Measurements from ENCODE around the gene NOLC1.

Gene NOLC1

DNA sequence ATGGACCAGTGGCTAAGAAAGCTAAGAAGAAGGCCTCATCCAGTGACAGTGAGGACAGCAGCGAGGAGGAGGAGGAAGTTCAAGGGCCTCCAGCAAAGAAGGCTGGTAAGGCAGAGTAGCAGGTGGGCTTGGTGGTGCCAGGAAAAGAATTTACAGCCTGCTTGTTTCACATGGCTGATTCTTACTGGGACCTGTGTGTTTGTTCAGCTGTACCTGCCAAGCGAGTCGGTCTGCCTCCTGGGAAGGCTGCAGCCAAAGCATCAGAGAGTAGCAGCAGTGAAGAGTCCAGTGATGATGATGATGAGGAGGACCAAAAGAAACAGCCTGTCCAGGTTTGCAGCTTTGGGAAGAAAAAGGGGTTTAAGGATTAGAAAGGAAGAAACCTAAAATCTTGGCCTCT is 5.0 kb downstream of the NOLC1 start:
- DNase-seq = no peak

DNA sequence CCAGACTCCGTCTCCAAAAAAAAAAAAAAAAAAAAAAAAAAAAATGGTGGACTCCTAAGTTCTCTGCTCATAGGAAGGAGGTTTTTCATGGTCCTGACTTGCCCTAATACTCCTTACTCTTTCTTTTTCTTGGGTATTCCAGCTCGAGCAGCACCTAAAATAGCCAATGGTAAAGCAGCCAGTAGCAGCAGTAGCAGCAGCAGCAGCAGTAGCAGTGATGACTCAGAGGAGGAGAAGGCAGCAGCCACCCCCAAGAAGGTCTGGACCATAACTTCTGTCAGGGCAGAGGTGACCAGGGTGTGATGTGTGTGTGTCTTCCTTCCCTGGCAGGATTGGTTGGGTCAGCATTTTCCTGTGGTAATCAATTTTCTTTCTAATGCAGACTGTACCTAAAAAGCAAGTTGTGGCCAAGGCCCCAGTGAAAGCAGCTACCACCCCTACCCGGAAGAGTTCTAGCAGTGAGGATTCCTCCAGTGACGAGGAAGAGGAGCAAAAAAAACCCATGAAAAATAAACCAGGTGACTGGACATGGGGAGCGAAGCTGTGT is 6.9 kb downstream of the NOLC1 start:
- DNase-seq = no peak

DNA sequence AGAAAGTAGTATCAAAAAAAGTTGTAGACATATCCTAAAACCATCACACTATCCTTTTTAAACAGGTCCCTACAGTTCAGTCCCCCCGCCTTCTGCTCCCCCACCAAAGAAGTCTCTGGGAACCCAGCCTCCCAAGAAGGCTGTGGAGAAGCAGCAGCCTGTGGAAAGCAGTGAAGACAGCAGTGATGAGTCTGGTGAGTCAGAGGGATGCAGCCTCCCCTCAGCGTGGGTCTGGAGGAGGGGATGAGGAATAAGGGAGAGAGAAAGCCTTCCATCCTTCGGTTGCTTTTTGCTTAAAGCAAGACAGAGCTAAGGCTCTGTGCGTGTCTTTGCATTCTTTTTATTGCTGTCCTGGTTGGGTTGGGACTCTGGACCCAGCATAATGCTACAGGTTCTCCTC is 7.6 kb downstream of the NOLC1 start:
- no peak for DNase-seq

DNA sequence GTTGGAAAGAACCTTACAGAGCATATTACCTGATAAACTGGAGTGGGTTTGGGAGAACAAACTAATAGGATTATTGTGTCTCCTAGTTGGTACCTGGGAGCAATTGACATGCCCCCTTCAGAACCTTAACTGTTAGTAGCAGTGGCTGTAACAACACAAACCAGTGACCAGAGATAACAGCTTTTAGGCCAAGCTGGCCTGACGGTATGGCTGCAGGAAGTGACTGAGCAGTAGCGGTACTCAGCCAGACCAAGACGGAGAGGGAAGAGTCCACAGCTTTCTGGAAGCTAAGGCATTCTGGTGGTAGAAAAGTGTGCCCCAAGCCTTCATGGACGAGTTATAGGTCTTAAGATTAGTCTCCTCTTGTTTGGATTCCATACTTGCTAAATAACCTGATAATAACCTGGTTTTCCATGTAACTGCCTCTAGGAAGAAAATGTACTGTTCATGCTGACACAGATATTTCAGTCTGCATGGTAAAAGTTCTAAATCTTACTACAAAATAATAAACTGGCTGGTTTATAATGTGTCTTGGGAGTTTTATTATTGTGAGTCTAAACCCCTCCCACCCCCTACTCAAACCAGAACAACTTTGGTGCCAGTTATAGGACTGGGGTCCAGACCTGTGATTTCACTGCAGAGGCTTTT is 11.3 kb downstream of the NOLC1 start:
- DNase-seq = no peak

DNA sequence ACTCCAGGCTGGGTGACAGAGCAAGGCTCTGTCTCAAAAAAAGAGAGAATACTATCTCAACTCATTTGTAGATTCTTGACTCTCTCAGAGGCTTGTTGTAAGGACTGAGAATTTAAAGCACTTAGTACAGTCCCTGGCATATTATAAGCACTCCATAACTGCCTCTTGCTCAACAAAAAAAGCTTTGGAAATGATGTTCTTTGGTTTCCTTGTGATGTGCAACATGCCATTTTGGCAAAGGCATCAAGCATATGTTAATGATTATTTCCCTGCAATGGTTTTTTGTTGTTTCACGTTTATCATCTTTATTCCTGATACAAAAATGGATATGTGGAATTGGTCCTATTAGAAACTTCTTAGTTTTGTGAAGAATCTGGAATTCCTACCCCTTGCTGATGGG is 15.7 kb downstream of the NOLC1 start:
- DNase-seq = no peak

DNA sequence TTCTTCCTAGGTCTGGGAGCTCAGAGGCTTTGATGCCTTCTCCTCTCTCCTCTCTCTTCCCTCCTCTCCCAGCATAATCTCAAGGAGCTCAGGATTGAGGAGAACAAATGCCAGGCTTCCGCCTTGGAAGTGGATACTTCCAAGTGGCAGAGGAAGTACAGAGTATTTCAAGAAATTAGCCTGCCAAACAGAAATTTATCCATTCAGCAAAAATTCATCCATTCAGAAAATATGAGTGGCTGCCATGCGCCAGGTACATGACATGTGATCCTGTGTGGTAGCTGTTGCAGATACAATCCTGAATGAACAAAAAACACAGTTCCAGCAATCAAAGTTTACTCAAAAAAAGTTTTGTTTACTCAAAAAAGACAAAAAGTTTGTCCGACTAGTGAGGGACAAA is 18.4 kb downstream of the NOLC1 start:
- no peak for DNase-seq

DNA sequence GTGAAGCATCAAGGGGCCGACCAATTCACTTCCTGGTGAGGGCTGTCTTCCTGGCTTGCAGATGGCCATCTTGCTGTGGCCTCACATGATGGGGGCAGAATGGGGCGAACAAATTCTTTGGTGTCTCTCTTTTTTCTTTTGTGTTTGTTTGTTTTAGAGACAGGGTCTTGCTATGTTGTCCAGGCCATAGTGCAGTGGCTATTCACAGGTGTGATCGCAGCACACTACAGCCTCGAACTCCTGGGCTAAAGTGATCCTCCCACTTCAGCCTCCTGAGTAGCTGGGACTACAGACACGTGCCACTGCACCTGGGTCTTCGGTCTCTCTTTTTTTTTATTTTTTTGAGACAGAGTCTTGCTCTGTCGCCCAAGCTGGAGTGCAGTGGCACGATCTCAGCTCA is 20.1 kb downstream of the NOLC1 start:
- no peak for DNase-seq

DNA sequence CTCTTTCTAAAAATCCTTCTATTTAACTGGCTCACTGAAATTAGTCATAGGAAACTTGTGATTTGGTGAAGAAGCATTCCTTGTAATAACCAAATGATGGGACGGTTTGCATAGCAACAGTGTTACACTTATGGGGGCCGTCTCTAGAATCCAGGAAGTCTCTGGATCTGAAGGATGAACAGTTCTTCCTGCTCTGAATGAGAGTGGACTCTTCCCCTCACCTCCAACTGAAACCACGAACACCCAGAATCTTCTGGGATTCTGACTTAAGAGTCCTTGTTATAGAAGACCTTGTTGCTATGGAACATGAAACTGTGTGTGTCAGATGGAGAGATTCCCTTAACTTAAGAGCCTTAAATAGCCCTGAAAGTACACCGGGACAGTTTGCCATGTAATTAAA is 23.2 kb downstream of the NOLC1 start:
- DNase-seq = no peak

DNA sequence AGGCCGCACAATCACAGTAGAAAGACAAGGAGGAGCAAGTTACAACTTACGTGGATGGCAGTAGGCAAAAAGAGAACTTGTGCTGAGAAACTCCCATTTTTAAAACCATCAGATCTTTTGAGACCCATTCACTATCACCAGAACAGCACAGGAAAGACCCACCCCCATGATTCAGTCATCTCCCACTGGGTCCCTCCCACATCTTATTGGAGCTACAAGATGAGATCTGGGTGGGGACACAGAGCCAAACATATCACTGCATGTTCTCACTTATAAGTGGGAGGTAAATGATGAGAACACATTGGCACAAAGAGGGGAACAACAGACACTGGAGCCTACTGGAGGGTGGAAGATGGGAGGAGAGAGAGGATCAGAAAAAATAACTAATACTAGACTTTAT is 32.4 kb downstream of the NOLC1 start:
- no peak for DNase-seq

DNA sequence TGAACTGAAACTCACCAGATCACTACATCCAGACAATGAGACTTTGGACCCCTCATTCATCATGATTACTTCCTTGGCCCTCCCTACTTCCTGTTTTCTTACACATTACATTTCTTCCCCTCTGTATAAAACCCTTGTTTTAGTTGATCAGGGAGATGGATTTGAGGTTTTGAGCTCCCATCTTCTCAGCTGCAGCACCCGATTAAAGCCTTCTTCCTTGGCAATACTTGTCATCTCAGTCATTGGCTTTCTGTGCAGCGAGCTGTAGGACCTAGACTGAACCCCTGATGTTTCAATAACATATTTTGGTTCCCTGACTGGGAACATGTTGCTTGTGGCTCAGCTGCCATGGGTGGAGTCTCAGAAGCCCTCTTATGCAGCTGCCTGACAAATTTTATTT is 33.1 kb downstream of the NOLC1 start:
- no peak for DNase-seq

DNA sequence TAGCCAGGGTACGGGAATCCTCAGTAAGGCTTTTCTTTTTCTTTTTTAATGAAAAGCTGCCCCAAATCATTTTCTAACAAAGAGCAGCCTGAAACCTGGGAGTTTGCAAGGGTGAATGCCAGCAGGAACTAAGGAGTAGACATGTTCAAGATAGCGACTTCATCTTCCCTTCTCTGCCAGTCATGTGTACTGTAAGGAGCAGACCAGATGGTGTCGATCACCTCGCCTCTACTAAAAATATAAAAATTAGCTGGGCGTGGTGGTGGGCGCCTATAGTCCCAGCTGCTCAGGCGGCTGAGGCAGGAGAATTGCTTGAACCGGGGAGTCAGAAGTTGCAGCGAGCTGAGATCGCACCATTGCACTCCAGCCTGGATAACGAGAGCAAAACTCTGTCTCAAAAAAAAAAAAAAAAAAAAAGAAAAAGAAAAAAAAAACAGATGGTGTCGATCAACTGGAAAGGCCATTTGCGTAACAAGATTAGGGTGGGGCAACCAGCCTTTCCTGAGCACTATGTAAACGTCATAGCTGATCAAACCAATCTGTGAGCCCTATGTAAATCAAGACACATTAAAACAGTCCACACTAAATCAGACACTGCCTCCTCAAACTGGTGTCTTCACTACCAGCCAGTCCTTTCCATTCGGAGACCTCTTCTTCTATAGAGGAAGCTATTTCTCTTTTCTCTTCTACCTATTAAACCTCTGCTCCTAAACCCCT is 33.8 kb downstream of the NOLC1 start:
- DNase-seq = no peak

DNA sequence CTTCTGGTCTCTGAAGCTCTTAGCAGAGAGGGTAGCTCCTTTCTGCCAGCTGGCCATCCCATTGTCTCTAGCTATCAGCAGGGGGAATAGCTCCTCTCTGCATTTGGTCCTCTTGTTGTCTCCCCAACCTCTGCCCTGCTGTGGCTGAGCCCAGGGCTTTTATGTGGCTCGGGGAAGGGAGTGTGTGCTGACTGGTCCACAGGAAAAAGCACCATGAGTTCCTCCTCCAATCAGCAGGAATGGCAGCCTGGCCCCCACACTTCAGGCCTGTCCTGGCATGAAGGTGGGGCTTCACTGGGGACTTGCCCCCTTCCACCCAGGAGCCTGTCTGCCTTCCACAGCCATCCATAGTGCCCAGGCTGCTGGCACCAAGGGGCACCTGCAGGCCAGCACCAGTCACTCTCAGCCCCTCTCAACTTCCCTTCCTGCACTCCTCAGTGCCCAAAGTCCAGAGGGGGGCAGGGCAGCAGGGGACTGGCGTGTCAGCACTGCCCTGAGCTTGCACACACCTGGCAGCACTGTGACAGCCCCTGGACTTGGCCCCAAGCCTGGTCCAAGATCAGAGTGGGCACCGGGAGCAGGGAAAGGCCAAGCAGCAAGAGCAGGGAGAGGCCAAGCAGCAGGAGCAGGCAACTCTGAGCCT is 36.2 kb downstream of the NOLC1 start:
- no peak for DNase-seq

DNA sequence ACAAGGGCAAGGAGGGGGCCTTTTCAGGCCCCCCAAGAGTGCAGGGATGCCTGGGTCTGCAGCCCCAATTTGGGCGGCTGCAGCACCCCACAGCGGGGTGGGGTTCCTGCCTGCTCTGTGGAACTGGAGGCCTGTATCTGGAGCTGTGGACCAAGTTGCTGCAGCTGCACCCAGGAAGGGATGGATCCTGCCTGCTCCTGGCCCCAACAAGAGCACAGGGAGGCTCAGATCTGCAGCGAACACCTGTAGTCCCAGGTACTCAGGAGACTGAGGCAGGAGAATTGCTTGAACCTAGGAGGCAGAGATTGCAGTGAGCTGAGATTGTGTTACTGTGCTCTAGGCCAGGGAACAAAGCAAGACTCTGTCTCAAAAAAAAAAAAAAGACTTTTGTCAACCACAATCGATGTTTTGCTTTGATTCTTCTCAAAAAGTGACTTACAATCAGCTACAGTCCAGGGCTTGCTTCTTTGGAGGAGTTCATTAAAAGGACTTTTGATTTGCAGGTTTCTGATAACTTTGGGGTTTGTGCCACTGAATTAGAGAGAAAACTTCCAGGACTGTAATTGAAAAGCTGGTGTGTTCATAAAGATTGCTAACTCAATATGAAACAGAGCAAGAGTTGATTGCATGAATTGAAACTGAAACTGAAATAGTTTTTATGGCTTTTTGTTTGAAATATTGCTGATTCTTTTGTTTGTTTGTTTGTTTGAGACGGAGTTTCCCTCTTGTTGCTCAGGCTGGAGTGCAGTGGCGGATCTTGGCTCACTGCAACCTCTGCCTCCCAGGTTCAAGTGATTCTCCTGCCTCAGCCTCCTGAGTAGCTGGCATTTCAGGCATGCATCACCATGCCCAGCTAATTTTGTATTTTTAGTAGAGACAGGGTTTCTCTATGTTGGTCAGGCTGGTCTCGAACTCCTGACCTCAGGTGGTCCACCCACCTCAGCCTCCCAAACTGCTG is 37.0 kb downstream of the NOLC1 start:
- peak; percentile 9 for DNase-seq

DNA sequence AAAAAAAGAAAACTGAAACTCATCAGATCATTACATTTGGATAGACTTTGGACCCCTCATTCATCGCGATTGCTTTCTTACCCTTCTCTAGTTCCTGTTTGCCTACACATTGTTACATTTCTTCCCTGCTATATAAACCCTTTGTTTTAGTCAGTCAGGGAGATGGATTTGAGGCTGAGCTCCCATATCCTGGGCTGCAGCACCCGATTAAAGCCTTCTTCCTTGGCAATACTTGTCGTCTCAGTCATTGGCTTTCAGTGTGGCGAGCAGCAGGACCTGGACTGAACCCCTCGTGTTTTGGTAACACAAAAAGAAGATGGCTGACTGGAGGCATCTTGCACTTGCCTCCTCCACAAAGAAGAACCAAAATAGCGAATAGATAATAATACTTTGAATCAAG is 39.8 kb downstream of the NOLC1 start:
- no peak for DNase-seq

DNA sequence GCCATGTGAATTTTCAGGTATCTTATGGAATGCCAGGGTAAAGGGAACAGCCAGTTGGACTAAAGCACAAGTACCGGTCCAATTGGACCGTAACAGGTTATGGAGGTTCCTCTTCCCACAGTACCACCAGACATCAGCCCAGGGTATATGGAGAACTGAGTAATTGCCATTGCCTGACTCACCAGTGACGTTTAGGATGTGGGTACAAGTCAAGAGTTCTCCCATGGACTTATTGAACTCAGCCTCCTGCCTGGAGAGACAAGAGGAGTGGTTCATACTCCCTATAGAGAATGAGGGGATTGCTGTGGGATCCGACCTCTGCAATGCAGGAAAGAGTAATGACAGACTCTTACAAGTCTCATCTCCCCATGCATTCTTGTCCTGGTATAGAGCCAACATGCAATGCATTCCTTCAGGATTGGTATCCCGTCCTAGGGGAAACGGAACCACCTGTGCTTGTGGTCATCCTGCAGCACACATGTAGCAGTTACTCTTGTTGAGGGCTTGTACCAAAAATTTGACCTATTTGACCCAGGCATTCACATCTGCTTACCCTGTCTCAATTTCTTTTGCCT is 43.2 kb downstream of the NOLC1 start:
- DNase-seq = no peak

DNA sequence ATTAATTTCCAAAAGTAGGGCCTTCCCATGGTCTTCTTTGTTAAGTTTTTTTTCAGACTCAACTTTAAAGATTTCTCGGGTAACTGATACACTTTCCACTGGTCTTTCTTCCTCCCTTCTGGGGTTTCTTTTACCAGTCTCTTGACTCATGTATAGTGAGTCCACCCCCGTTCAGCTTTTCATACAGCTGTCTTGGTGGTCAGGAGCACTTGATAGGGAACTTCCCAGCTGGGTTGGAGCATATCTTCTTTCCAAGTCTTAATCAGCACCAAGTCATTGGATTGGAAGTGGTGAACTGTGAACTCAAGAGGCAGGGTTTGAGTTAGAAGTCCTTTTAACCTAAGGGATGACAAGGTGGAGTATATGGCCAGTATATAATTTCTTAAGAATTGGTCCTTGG is 44.7 kb downstream of the NOLC1 start:
- DNase-seq = peak; percentile 47

DNA sequence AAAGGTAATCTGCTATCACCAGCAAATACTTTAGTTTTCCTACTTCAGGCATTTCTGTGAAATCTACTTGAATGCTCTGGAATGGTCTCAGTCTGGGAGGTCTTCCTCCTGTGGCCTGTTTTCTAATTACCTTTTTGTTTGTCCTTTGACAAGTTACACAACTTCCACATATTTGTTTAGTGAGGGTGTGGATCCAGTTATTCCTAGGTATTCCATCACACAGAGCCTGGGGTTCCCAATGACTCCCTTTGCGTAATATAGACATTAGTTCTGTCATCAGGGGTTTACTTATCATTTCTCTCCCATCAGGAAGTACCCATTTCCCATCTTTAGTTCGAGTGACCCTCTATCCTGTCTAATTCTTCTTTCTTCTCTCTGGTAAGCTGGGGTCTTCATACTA is 45.8 kb downstream of the NOLC1 start:
- no peak for DNase-seq

DNA sequence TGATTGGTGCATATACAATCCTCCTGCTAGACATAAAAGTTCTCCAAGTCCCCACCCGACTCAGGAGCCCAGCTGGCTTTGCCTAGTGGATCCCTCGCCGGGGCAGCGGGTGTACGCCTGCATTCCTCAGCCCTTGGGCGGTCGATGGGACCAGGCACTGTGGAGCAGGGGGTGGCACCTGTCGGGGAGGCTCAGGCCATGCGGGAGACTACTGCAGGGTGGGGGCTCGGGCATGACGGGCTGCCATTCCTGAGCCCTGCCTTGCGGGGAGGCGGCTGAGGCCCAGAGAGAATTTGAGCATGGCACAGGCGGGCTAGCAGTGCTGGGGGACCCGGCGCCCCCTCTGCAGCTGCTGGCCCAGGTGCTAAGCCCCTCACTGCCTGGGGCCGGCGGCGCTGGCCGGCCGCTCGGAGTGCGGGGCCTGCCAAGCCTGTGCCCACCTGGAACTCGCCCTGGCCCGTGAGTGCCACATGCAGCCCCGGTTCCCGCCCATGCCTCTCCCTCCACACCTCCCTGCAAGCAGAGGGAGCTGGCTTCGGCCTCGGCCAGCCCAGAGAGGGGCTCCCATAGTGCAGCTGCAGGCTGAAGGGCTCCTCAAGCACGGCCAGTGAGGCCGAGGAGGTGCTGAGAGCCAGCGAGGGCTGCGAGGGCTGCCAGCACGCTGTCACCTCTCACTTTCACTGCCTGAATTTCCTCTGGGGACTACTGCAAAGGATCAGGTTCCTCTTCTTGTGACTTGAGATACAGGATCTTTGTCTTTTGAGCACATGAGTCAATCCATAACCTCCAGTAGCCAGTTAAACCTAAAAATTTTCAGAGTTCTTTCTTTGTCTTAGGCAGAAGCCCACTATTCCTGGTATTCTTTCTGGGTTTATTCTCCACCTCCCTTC is 48.8 kb downstream of the NOLC1 start:
- DNase-seq = no peak

DNA sequence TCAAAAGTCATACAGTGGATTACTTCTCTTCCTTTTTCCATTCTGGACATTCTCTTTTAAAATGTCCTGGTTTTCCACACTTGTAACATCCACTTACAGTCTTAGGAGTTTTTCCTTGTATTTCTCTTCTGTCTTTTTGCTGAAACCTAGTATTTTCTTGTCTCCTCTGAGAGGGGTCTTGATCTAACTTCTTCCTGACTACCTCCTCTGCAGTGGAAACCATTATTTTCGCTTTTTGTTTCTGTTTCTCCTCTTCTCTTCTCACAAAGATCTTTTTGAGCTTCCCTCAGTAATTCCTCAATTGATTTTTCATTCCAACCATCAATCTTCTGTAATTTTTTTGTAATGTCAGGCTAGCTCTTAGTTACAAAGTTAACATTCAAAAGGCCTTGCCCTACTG is 50.2 kb downstream of the NOLC1 start:
- no peak for DNase-seq

DNA sequence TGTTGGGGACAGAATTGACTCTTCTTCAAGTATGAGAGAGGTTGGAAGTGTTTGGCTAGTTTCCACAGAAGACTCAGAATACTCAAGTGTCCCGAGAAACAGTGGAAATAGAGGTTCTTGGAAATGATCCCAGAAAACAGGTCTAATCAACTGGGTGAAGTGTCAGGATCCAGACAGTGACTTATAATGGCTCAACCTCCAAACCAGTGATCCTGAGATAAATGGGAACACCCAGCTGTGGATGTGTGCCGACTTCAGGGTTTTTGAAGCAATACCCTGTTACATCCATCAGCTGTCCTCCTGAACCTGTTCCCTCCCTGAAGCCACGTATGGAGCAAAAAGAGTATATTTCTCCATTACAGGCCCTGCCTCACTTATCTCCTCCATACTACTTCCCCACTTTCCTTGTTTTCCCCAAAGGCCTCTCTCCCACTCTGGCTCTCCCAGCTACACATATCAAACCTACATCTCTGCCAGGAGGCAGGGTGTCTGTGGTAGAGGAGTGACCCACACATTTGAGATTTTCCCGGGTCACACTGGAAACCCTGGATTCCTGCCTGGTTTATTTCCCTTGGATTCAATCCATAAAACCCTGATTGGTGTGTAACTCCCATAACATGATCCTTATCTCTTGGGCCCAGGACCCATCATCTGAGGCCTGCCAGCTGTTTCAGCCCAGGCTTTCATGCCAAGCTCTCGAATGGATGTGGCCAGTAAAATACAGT is 56.3 kb downstream of the NOLC1 start:
- no peak for DNase-seq
